Measurements from ENCODE around the gene AGO1.

The AGO1 gene

GRCh38 chr1:35932941-35933340, 49.9 kb downstream of the AGO1 start:
- in situ Hi-C loops (cut with HindIII; ENCODE audit: low sequenced_read_pairs): no loop called here
- DNase-seq (ENCODE audit: low read depth): no peak
- no peak overlapping the region for H3K4me3 ChIP-seq (ENCODE audit: low read depth, low read length)
- no peak for TF ChIP-seq CTCF (IDR thresholded peaks at IDR 0.05; ENCODE audit: low read depth, low read length, missing control alignments)

- TF ChIP-seq CTCF (IDR thresholded peaks at IDR 0.05; ENCODE audit: low read depth, low read length, missing control alignments): no peak
- in situ Hi-C loops (cut with HindIII; ENCODE audit: low sequenced_read_pairs): no loop called here
- peak; percentile 55 for DNase-seq (ENCODE audit: low read depth)
- H3K4me3 ChIP-seq (ENCODE audit: low read depth, low read length): no peak overlapping the region
Observed at GRCh38 chr1:35935442-35936388, 52.7 kb downstream of the AGO1 start.

- in situ Hi-C loops (cut with HindIII; ENCODE audit: low sequenced_read_pairs): no loop called here
- TF ChIP-seq CTCF (IDR thresholded peaks at IDR 0.05; ENCODE audit: low read depth, low read length, missing control alignments): no peak
- no peak for DNase-seq (ENCODE audit: low read depth)
- H3K4me3 ChIP-seq (ENCODE audit: low read depth, low read length): no peak overlapping the region
Observed at GRCh38 chr1:35936838-35937237, 53.8 kb downstream of the AGO1 start.

GRCh38 chr1:35939484-35939883, 56.5 kb downstream of the AGO1 start:
- no peak for DNase-seq (ENCODE audit: low read depth)
- no peak for TF ChIP-seq CTCF (IDR thresholded peaks at IDR 0.05; ENCODE audit: low read depth, low read length, missing control alignments)
- no peak overlapping the region for H3K4me3 ChIP-seq (ENCODE audit: low read depth, low read length)
- in situ Hi-C loops (cut with HindIII; ENCODE audit: low sequenced_read_pairs): no loop called here

GRCh38 chr1:35945327-35945726, 62.3 kb downstream of the AGO1 start:
- in situ Hi-C loops (cut with HindIII; ENCODE audit: low sequenced_read_pairs): no loop called here
- no peak for TF ChIP-seq CTCF (IDR thresholded peaks at IDR 0.05; ENCODE audit: low read depth, low read length, missing control alignments)
- no peak for DNase-seq (ENCODE audit: low read depth)
- no peak overlapping the region for H3K4me3 ChIP-seq (ENCODE audit: low read depth, low read length)

- no peak for TF ChIP-seq CTCF (IDR thresholded peaks at IDR 0.05; ENCODE audit: low read depth, low read length, missing control alignments)
- no peak for DNase-seq (ENCODE audit: low read depth)
- in situ Hi-C loops (cut with HindIII; ENCODE audit: low sequenced_read_pairs): no loop called here
- H3K4me3 ChIP-seq (ENCODE audit: low read depth, low read length): no peak overlapping the region
Observed at GRCh38 chr1:35947547-35947946, 64.5 kb downstream of the AGO1 start.
